ENCODE data around the gene NDUFS1. TPM values are rescaled to one million over a fixed set of nuclear protein-coding genes. Genes with fewer than 3 reads are reported as not detected.

The NDUFS1 gene
- total and polyA plus RNA-seq, 4 donors: 16.3 to 87.4 (median 60.5) TPM

GRCh38 chr2:206150631-206151030, 8.6 kb downstream of the NDUFS1 start:
- H3K27me3 ChIP-seq (ENCODE audit: control insufficient read depth in 3 of 3, insufficient read depth in 3 of 3, low read length in 2 of 3): no peaks in the 10 kb centered on the region
- H3K27ac ChIP-seq (ENCODE audit: low read depth in 1 of 2, low read length in 1 of 2): no peak overlapping the region
- WGBS, 2 donors: 89 to 94% methylated on average over 4 of the region's 4 CpGs
- H3K4me1 ChIP-seq (ENCODE audit: control insufficient read depth in 5 of 5, insufficient read depth in 5 of 5, low read length in 5 of 5): peaks cover 0 to 1% (median 0%) of the 10 kb centered on the region in 5 donors
- TF ChIP-seq, protein P1, sequence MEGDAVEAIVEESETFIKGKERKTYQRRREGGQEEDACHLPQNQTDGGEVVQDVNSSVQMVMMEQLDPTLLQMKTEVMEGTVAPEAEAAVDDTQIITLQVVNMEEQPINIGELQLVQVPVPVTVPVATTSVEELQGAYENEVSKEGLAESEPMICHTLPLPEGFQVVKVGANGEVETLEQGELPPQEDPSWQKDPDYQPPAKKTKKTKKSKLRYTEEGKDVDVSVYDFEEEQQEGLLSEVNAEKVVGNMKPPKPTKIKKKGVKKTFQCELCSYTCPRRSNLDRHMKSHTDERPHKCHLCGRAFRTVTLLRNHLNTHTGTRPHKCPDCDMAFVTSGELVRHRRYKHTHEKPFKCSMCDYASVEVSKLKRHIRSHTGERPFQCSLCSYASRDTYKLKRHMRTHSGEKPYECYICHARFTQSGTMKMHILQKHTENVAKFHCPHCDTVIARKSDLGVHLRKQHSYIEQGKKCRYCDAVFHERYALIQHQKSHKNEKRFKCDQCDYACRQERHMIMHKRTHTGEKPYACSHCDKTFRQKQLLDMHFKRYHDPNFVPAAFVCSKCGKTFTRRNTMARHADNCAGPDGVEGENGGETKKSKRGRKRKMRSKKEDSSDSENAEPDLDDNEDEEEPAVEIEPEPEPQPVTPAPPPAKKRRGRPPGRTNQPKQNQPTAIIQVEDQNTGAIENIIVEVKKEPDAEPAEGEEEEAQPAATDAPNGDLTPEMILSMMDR (IDR thresholded peaks at IDR 0.05; ENCODE audit: control extremely low read depth, extremely low read depth): no peak
- DNase-seq (no peak), ATAC-seq (ENCODE audit: insufficient read depth, low FRiP score) (no peak)
- H3K9me3 ChIP-seq (ENCODE audit: control insufficient read depth in 4 of 4, insufficient read depth in 3 of 4, low read length in 3 of 4): no peaks in the 10 kb centered on the region
- peaks cover 14 to 48% (median 25%) of the 10 kb centered on the region in 4 donors for H3K36me3 ChIP-seq (ENCODE audit: control insufficient read depth in 4 of 4, insufficient read depth in 4 of 4, low read length in 4 of 4)
- no peak overlapping the region for H3K9ac ChIP-seq (ENCODE audit: insufficient read depth in 1 of 2, low read length in 2 of 2)
- H3K4me3 ChIP-seq: no peak overlapping the region

DNA sequence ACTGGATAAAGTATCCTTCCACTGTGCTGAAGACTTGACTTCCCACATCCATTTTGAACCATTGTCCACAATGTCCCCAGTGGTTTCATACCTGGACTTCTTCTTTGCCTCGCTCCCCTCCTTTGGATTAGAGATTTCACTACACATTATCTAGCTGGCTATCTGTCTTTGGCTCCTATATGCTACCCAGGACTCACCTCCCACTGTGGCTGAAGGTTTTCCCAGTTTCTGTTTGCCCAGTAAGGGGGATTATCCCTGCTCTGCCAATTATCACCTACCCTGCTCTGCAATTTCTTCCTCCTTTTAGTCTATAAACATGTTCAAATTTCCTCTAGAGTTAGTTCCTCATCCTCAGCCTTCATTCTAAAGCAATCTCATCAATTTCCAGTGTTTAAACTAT, 9.1 kb downstream of the NDUFS1 start:
- peaks cover 15 to 51% (median 29%) of the 10 kb centered on the region in 4 donors for H3K36me3 ChIP-seq (ENCODE audit: control insufficient read depth in 4 of 4, insufficient read depth in 4 of 4, low read length in 4 of 4)
- no peak for ATAC-seq (ENCODE audit: insufficient read depth, low FRiP score)
- 93 to 95% methylated on average over 1 of the region's 1 CpG for WGBS, 2 donors

DNA sequence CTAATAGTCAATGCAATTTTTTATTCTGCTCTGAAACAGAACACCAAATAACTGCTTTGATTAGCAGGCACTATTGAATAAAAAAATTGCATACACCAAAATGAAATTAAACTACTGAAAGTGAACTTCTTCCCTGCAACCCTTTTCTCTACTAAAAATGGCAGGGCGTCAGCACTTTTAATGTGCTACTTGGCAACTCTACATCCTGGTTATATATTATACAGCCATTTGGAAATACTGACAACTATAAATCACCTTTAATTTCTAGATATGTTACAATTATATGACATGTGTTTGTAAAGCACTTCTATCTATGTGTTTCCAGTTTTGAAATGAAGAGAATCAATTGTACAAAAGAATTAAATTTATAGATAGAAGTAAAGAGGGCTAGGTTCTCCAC, 9.9 kb downstream of the NDUFS1 start:
- DNase-seq: no peak

More for the DNA sequence above, 9.1 kb downstream of the NDUFS1 start:
- Histone ChIP-seq H3K4me3 (no peak overlapping the region), H3K9me3 (ENCODE audit: control insufficient read depth in 4 of 4, insufficient read depth in 3 of 4, low read length in 3 of 4) (no peaks in the 10 kb centered on the region), H3K27ac (ENCODE audit: low read depth in 1 of 2, low read length in 1 of 2) (no peak overlapping the region), H3K27me3 (ENCODE audit: control insufficient read depth in 3 of 3, insufficient read depth in 3 of 3, low read length in 2 of 3) (no peaks in the 10 kb centered on the region), H3K4me1 (ENCODE audit: control insufficient read depth in 5 of 5, insufficient read depth in 5 of 5, low read length in 5 of 5) (peaks cover 0 to under 1% (median 0%) of the 10 kb centered on the region in 5 donors), H3K9ac (ENCODE audit: insufficient read depth in 1 of 2, low read length in 2 of 2) (no peak overlapping the region)
- TF ChIP-seq, protein P1 (IDR thresholded peaks at IDR 0.05; ENCODE audit: control extremely low read depth, extremely low read depth): no peak
- no peak for DNase-seq

More for the DNA sequence above, 9.9 kb downstream of the NDUFS1 start:
- TF ChIP-seq, protein P1 (IDR thresholded peaks at IDR 0.05; ENCODE audit: control extremely low read depth, extremely low read depth): no peak
- Histone ChIP-seq H3K4me1 (ENCODE audit: control insufficient read depth in 5 of 5, insufficient read depth in 5 of 5, low read length in 5 of 5) (no peaks in the 10 kb centered on the region), H3K9me3 (ENCODE audit: control insufficient read depth in 4 of 4, insufficient read depth in 3 of 4, low read length in 3 of 4) (no peaks in the 10 kb centered on the region), H3K27me3 (ENCODE audit: control insufficient read depth in 3 of 3, insufficient read depth in 3 of 3, low read length in 2 of 3) (no peaks in the 10 kb centered on the region), H3K36me3 (ENCODE audit: control insufficient read depth in 4 of 4, insufficient read depth in 4 of 4, low read length in 4 of 4) (peaks cover 15 to 50% (median 32%) of the 10 kb centered on the region in 4 donors), H3K4me3 (no peak overlapping the region), H3K27ac (ENCODE audit: low read depth in 1 of 2, low read length in 1 of 2) (no peak overlapping the region), H3K9ac (ENCODE audit: insufficient read depth in 1 of 2, low read length in 2 of 2) (no peak overlapping the region)
- 95 to 98% methylated on average over 1 of the region's 1 CpG for WGBS, 2 donors
- ATAC-seq (ENCODE audit: insufficient read depth, low FRiP score): no peak
